Neural cell (in vitro differentiated cells): ENCODE data around the gene PEX13.

Source experiments
- EP300 ChIP-seq: fragments of 450-650 bp; conservative IDR thresholded peaks from 2 replicates; pipeline ENCODE4 v1.6.1; 2014; ENCODE audit warnings: antibody characterized with exemption, mild to moderate bottlenecking, moderate library complexity; ENCODE audit not compliant: poor library complexity, severe bottlenecking
- POLR2AphosphoS5 ChIP-seq: IDR thresholded peaks from 2 replicates; pipeline ENCODE4 v1.6.1; 2012
- RAD21 ChIP-seq: fragments of 450-650 bp; conservative IDR thresholded peaks from 2 replicates; pipeline ENCODE4 v1.6.1; 2014; ENCODE audit warnings: antibody characterized with exemption, mild to moderate bottlenecking, moderate library complexity
- TF ChIP-seq, protein P1 (sequence below): fragments of 450-650 bp; IDR thresholded peaks from 2 replicates; pipeline ENCODE4 v1.5.1; 2014; ENCODE audit warnings: antibody characterized with exemption, mild to moderate bottlenecking, moderate library complexity; ENCODE audit not compliant: poor library complexity, severe bottlenecking

DNA sequence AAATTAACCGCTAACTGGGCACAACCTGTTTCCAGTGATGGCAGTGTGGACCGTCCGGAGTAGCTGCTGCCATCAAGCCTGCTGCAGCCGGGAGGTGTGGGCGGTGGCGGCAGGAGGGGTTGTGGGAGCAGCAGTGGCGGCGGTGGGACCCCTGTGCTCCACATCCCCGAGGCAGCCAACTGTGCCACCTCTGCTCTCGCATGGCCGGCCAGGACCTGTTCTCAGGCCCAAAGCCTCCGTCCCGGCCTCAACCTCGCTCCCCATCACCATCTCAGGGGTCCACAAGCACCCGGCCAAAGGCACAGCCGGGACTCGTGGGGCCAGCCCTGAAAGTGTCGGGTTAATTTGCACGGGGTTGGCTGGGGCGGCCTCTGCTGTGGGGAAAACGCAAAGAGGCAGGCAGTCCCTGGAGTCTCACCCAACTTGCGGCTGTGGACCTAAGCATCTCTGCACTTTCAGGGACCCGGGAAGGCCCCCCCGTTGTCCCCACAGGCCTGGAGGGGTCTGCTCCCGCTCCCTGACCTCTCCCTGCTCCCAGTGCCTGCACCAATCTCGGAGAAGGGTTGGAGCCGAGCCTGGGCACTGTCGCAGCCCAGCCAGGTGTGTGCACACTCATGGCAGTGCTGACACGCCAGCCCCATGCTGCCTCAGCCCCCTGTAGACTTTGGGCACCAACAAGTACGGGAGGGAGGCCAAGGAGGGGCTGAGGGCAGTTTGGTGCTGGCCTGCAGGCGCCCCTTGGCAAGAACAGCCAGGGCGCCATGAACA is 44.4 kb upstream of the PEX13 start:
- no peak for TF ChIP-seq RAD21
- TF ChIP-seq, protein P1, sequence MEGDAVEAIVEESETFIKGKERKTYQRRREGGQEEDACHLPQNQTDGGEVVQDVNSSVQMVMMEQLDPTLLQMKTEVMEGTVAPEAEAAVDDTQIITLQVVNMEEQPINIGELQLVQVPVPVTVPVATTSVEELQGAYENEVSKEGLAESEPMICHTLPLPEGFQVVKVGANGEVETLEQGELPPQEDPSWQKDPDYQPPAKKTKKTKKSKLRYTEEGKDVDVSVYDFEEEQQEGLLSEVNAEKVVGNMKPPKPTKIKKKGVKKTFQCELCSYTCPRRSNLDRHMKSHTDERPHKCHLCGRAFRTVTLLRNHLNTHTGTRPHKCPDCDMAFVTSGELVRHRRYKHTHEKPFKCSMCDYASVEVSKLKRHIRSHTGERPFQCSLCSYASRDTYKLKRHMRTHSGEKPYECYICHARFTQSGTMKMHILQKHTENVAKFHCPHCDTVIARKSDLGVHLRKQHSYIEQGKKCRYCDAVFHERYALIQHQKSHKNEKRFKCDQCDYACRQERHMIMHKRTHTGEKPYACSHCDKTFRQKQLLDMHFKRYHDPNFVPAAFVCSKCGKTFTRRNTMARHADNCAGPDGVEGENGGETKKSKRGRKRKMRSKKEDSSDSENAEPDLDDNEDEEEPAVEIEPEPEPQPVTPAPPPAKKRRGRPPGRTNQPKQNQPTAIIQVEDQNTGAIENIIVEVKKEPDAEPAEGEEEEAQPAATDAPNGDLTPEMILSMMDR = no peak
- TF ChIP-seq POLR2AphosphoS5 = no peak
- TF ChIP-seq EP300 = no peak
